HG03520 (cell line): ENCODE results near the gene MARK4.

ENCODE experiments used
- ATAC-seq: cut with Tn5 transposase; IDR thresholded peaks from one replicate; pipeline ENCODE4 v1.9.1; 2021; ENCODE audit warnings: mild to moderate bottlenecking, moderate library complexity; ENCODE audit not compliant: unreplicated experiment

The MARK4 gene

DNA sequence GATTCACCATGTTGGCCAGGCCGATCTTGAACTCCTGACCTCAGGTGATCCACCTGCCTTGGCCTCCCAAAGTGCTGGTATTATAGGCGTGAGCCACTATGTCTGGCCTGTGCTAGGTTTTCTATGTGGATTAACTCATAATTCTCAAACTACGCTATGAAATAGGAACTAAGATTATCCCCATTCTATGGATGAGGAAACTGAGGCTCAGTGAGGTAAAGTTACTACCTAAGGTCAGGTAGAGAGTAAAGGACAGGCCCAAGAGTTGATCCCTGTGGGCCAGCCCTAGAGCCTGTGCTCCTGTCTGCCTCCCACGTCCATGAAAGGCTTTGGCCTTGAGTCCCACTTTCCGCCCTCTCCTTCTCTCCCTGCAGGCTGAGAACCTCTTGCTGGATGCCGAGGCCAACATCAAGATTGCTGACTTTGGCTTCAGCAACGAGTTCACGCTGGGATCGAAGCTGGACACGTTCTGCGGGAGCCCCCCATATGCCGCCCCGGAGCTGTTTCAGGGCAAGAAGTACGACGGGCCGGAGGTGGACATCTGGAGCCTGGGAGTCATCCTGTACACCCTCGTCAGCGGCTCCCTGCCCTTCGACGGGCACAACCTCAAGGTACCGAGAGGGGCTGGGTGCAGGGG is 20.1 kb downstream of the MARK4 start:
- no peak for ATAC-seq

DNA sequence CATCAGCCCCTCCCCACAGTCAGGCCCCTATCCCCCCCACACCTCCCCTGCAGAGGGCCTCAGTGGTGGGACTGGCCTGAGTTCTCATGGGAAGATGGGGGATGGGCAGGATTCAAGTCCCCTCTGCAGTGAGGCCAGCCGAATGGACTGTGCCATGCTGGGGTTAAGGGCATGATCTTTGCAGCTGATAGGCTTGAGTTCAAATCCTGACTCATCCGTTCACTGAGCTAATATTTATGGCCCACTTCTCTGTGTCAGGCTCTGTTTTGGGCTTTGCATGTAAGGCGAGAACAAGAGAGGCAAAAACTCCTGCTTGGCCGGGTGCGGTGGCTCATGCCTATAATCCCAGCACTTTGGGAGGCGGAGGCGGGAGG is 20.7 kb downstream of the MARK4 start:
- no peak for ATAC-seq

- ATAC-seq = no peak
These were observed 22.4 kb downstream of the MARK4 start for GRCh38 chr19:45273521-45273855.

DNA sequence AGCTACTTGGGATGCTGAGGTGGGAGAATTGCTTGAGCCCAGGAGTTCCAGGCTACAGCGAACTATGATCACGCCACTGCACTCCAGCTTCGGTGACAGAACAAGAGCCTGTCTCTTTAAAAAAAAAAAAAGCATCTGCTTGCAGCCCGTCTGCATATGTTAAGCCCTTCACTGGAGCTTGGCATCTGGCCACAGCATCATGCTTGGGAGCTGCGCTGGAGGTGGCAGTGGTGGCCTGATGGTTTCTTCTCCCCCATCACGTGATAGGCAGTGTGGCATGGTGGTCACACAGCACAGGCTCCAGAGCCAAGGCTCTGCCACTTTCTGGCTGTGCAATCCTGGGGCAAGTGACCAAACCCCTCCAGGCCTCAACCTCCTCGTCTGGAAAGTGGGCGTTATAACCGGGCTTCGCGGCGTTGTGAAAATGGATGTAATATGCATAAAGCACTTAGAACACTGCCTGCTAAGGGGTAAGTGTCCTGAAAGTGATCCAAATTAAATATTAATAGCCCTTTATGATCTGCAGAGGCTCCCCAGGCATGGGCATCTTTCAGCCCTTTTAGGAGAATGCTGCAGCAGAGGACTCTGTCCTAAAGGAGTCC is 24.4 kb downstream of the MARK4 start:
- no peak for ATAC-seq

- no peak for ATAC-seq
These were observed 25.2 kb downstream of the MARK4 start for GRCh38 chr19:45276284-45276687.

GRCh38 chr19:45278087-45278486 is 27.0 kb downstream of the MARK4 start:
- ATAC-seq = no peak

DNA sequence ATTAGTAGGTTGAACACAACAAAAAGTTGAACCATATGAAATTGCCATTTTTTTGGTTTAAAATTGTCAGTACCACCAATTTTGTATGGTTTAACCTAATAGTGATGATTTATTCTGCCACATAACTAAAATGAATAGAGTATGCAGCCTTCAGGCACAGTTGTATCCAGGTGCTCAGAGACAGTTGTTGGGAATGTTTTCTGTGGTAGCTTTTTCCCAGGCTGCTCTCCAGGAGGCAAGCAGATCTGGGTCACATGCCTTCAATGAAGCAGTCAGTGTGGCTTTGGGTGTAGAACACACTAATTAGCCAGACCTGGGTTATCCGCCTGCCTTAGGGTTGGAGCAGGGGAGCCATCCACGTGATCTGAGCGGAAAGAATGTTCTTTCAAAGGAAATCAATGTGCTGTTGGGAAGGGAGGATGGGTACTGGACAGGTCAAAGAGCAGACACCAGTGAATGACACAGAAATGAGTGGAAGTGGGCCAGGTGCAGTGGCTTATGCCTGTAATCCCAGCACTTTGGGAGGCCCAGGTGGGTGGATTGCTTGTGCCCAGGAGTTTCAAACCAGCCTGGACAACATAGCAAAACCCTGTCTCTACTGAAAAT is 28.6 kb downstream of the MARK4 start:
- no peak for ATAC-seq

GRCh38 chr19:45280471-45280961 is 29.4 kb downstream of the MARK4 start:
- ATAC-seq = no peak

GRCh38 chr19:45283443-45284033 is 32.5 kb downstream of the MARK4 start:
- ATAC-seq = no peak

- ATAC-seq = no peak
These were observed 39.4 kb downstream of the MARK4 start for GRCh38 chr19:45290381-45290931.

GRCh38 chr19:45291834-45292233 is 40.8 kb downstream of the MARK4 start:
- no peak for ATAC-seq

DNA sequence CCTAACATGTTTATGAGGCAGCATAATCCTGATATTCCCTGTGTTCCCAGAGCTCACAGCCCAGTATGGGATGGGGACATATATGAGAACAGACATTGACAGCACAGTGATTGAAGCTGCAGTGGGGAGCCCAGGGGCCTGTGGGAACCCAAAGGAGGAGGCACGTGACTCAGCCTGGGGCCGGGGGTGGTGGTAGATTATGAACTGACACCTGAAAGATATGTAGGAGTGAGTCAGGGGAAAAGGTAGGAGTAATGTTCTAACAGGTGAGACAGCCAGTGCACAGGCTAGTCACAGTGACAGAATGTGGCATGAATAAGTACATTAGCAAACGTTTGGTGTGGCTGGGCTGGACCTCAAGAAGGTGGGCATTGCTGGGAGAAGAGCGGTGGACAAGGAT is 42.6 kb downstream of the MARK4 start:
- ATAC-seq = no peak

DNA sequence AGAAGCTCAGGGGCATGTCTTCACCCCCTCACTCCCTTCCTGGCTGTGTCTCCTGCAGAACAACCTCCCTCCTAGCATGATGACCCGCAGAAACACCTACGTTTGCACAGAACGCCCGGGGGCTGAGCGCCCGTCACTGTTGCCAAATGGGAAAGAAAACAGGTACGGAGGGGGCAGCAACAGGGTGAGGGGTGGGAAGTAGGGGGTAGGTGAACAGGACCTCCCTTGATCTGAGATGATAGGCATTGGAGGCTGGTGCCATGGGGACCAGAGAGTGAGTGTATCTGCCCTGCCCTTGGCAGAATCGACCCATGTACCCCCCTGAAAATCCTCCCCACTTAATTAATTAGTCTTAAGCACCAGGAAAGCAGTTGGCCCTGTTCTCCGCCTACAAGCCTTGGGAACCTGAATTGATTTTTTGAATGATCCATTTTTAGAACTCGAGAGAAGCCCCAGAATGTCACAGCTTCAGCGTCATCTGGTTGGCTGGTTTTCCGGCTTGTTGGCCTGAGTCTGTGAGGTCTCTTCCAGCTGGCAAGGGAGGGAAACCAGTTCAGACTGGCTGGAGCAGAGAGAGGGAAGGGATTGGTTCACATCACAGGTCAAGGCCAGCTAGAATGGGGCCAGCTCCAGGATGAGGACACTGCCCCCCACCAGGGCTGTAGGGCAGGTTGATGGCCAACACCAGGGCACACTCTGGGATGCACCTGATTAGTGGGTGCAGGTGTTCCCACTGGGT is 43.4 kb downstream of the MARK4 start:
- no peak for ATAC-seq

DNA sequence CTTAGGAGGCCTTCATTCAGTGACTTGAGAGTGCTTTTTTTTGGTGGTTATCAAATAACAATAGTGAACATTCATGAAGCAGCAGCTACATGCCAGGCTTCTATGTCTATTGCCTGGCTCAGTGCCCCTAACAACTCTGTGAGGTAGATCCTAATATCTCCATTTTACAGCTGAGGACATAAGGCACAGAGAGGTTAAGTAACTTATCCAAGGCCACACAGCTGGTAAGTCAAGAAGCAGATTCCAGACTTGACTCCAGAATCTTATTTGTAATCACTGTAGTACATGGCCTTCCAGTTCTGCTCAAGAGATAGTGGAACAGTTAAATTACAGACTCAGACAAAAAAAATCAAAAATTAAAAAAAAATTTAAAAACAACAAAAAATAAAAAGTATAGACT is 44.8 kb downstream of the MARK4 start:
- ATAC-seq = no peak

DNA sequence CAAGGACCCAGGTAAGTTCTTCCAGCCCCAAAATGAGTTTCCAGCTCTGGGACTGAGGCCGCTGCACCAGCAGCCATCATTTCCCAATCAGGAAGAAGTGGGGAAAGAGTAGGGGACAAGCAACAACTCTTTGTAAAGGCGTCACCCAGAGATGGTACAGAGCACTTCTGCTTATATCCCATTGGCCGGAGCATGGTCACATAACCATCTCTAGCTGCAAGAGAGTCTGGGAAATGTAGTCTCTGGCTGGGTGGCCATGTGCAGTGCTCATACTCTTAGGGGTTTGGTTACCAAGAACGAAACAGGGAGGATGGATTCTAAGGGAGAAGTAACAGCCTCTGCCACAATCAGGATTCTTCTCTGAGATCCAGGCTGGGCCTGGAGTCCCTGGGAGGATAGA is 45.3 kb downstream of the MARK4 start:
- ATAC-seq = no peak

GRCh38 chr19:45297674-45298073 is 46.6 kb downstream of the MARK4 start:
- ATAC-seq = no peak

- ATAC-seq = no peak
These were observed 47.2 kb downstream of the MARK4 start for GRCh38 chr19:45298264-45298663.

DNA sequence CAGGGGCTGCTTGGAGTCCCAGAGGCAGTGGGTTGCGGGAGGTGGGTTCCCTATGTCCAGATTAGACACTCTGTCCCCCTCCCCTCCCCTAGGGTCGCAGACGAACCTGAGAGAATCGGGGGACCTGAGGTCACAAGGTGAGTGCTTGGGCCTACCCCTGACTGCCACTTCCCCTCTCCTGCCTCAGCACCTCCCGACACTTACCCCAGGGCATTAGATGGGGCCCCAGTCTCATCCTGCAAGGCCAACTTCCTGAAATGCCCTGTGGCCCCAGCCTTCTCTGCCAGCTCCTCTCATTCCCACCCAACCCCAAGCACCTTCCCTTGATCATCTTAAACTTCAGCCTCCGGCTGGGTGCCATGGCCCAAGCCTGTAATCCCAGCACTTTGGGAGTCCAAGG is 48.6 kb downstream of the MARK4 start:
- no peak for ATAC-seq

DNA sequence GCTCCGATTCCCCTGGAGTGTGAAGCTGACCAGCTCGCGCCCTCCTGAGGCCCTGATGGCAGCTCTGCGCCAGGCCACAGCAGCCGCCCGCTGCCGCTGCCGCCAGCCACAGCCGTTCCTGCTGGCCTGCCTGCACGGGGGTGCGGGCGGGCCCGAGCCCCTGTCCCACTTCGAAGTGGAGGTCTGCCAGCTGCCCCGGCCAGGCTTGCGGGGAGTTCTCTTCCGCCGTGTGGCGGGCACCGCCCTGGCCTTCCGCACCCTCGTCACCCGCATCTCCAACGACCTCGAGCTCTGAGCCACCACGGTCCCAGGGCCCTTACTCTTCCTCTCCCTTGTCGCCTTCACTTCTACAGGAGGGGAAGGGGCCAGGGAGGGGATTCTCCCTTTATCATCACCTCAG is 51.3 kb downstream of the MARK4 start:
- ATAC-seq = no peak

GRCh38 chr19:45303269-45304060 is 52.4 kb downstream of the MARK4 start:
- ATAC-seq = no peak
